ENCODE data around the gene PAN2.
"Not testable (repeated sequence)": the region's sequence is repeated elsewhere in the genome, so short reads cannot be mapped to it uniquely, and the experiment has no call there.

PAN2 gene

GRCh38 chr12:56338308-56339157 lies 4.7 kb upstream of the PAN2 start, which contains the start of gene IL23A:
IL23A (plus strand) TSS chr12:56338884; CDS start chr12:56339045, 161 bp downstream.
- no peak for TF ChIP-seq CTCF (IDR thresholded peaks at IDR 0.05; ENCODE audit: insufficient read depth, missing control alignments)
- no peak for FAIRE-seq
- no peak for DNase-seq (ENCODE audit: insufficient read length, low spot score)

- no peak for FAIRE-seq
- TF ChIP-seq CTCF (IDR thresholded peaks at IDR 0.05; ENCODE audit: insufficient read depth, missing control alignments) = no peak
- no peak for DNase-seq (ENCODE audit: insufficient read length, low spot score)
Observed at GRCh38 chr12:56337753-56338251, 4.0 kb upstream of the PAN2 start.

DNA sequence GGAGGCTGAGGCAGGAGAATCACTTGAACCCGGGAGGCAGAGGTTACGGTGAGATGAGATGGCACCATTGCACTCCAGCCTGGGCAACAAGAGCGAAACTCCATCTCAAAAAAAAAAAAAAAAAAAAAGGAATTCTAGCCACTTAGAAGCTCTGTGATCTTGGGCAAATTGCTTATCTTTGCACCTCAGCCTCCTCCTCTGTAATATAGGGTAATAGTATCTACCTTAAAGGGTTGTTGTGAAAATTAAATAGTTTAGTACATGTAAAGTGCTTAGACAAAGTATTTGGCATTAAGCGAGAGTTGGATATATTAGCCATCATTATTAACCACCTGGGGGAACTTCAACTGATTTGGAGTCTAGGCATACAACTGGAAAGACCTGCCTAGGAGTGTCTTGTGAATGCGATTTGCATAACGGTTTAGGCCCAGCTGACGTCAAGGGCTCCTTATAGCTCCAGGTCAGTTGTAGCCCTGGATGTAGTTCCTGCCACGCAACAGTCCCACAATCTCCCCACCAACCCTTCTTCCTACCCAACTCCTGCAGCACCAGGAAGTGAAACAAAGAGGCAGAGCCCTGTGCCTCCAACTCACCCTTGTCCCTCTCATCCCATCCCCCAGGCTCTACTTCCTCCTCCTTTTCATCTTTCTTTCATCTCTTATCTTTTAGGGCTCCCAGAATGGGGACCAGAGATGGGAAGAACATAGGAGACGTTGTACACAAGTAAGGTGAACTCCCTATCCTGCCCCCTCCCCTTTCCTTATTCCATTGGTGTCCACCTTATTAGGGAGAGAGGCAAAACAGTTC lies 2.8 kb upstream of the PAN2 start:
- DNase-seq (ENCODE audit: insufficient read length, low spot score) (no peak), FAIRE-seq (no peak)
- TF ChIP-seq CTCF (IDR thresholded peaks at IDR 0.05; ENCODE audit: insufficient read depth, missing control alignments) = no peak

DNA sequence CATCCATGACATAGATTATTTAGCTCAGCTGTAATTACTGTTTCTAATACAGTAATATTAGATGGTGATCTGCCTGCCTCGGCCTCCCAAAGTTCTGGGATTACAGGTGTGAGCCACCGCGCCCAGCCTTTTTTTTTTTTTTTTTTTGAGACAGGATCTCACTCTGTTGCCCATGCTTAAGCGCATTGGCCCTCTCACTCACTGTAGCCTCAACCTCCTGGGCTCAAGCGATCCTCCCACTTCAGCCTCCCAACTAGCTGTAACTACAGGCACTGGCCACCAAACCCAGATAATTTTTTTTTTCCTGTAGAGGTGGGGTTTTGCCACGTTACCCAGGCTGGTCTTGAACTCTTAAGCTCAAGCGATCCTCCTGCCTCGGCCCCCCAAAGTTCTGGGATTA lies 1.7 kb upstream of the PAN2 start:
- not testable (repeated sequence) for DNase-seq (ENCODE audit: insufficient read length, low spot score); FAIRE-seq

GRCh38 chr12:56334490-56334793 lies 642 bp upstream of the PAN2 start:
- no peak for DNase-seq (ENCODE audit: insufficient read length, low spot score)
- FAIRE-seq = no peak
- no peak for TF ChIP-seq CTCF (IDR thresholded peaks at IDR 0.05; ENCODE audit: insufficient read depth, missing control alignments)

GRCh38 chr12:56333197-56333678 lies 562 bp downstream of the PAN2 start:
- no peak for FAIRE-seq
- TF ChIP-seq CTCF (IDR thresholded peaks at IDR 0.05; ENCODE audit: insufficient read depth, missing control alignments) = no peak
- DNase-seq (ENCODE audit: insufficient read length, low spot score) = no peak

- no peak for TF ChIP-seq CTCF (IDR thresholded peaks at IDR 0.05; ENCODE audit: insufficient read depth, missing control alignments)
- no peak for FAIRE-seq
- no peak for DNase-seq (ENCODE audit: insufficient read length, low spot score)
Observed at GRCh38 chr12:56332512-56333196, 1.1 kb downstream of the PAN2 start.
